ENCODE data around the gene SCRT2. TPM values are rescaled to one million over a fixed set of nuclear protein-coding genes. Genes with fewer than 3 reads are reported as not detected.

Gene SCRT2
- total RNA-seq, 1 donor from 2014 or later: not detected

DNA sequence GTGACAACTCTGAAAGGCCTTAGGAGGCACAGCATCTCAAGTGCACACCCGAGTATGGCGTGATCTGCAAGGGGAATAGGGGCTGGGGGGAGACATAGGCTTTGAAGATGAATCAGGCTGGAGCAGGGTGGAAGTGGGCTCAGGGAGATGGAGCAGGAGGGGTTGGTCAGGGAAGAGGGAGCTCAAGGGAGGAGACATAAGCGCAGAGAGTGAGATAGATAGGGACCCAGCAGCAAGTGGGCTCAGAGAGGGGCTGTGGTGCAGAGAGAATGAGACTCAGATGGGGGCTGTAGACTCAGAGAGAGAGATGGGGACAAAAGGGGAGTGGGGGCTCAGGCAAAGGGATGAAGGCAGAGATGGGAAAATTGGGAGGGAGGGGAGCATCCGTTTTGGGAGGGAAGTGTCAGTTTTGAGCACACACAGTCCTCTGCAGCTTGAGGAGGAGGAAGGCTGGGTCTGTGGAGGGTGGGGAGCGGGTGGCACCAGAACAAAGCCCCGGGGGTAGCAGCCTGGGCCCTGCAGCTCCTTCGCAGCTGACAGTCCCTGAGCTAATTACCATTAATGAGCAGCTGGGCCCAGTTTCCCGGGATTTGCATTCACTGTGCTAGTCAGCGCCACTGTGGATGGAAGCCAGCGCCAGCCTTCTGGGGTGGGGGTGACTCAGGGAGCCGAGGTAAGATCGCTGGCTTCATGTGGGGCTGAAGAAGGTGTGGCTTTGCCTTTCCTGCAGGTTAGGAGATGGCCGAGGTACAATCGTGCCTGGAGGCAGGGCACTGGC lies 41.3 kb downstream of the SCRT2 start:
- no peak for DNase-seq

DNA sequence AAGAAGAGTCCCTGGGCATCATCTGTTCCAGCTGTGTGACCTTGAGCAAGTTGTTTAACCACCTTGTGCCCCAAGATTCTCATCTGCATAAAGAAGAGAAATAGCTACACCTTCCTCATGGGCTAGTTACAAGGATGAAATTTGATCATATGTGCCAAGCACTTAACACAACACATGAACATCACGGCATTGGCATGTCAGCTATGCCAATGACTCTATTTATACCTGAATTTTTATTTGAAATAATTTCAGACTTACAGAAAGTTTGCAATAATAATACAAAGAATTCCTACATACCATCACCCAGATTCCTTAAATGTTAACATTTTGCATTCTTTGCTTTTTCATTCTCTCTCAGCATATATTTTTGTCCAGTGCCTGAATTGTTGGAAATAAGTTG lies 44.5 kb downstream of the SCRT2 start:
- no peak for DNase-seq

DNA sequence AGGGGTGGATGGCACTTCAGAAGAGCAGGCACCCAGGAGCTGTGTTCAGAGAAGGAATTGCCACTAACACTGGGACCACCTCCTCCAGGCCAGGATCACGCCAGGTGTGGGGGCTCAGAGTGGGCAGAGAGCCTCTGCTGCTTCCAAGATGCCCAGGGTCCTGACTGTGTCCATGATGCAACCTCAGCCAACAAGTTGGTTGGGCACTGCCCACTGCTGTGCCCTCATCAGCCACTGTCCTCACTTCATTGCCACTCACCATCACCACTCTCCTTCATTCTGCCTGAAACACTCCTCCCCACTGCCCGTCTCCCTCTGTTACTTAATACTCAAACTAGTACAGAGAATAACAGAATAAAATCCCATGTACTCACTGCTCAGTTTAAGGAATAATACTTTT lies 49.0 kb downstream of the SCRT2 start:
- no peak for DNase-seq

DNA sequence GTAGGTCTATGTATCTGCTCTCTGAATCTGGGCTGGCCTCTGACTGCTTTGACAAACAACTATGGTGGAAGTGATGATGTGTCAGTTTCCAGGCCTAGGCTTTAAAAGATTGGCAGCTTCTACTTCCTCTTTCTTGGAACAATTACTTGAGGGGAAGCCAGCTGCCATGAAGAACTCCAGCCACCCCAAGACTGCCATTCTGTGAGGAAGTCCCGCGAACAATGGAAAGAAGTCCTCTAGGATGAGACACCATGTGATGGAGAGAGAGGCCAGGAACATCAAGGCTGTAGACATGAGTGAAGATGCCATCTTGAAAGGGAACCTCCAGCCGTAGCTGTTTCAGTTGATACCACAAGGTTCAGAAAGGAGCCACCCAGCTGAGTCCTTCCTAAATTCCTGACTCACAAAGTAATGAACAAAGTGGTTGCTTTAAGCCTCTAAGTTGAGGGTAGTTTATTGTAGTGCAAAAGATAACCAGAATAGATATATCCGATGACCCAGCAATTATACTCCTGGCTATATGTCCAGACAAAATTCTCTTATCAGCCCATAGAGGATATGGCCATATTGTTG lies 50.2 kb downstream of the SCRT2 start:
- DNase-seq: no peak

DNA sequence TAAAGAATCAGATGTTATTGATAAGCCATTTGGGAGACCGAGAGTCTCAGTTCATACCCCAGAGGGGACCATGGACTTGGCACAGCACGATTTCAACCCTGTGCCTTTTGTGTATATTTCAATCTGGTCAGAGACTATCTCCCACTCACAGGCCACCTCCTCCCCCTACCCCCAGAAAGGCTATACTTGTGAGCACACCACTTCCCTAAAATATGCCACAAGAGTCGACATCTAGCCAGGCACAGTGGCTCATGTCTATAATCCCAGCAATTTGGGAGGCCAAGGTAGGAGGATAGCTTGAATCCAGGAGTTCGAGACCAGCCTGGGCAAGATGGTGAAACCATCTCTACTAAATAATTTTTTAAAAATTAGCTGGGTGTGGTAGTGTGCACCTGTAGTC lies 51.9 kb downstream of the SCRT2 start:
- DNase-seq: no peak

DNA sequence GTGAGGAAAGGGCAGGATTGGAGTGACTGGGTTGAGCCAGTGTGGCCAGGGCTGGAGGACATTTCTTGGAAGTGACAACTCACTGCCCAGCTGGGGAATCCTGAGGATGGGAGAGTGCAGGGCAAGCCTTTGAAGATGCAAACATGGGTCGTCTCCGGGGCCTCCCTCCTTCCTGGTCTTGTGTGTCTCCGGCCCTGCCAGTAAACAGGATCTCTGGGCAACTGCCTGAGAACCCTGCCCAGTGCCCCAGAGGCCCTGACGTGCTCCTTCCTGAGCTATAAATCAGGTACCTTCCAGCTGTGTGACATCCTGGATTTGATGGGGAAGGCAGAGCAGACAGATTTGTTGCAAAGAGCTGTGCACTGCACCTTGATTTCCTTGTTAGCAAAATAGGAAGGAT lies 52.6 kb downstream of the SCRT2 start:
- no peak for DNase-seq

DNA sequence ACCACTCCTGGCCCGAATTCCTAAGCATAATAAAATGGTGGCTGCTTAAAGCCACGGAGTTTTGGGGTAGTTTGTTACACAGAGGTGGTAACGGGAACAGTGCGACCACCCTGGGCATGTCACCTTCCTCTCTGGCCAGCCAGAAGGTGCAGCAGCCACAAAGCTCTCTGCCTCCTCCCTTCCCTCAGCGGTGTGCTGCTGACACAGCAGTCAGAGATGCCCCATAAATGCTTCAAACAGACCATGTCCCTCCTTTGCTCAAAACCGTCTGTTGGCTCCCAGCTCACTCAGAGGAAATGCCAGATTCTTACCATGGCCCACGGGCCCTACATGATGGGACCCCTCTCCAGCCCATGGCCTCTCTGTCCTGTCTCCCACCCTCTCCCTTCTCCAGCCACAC lies 53.4 kb downstream of the SCRT2 start:
- DNase-seq: no peak

DNA sequence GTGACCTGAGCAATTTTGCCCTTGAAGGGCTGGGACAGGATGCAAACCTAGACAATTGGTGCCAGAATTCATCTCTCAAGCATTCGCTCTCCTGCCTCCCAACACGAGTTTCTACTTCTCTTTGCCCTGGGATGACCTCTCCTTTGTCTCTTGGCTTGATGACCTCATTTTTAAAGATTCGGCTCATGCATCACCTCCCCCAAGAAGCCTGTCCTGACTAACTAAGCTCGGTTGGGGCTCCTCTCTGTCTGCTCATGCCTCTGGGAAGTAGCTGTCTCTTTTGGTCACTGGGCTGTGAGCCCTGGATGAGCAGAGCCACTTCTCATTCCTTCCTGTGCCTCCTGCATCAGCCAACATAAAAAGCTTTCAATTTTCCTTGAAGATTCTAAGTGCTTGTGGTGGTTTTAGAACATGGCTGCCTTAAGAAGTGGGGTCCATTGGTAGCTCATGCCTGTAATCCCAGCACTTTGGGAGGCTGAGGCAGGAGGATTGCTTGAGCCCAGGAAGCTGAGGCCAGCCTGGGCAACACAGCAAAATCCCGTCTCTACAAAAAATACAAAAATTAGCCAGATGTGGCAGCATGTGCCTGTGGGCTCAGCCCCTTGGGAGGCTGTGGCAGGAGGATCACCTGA lies 54.4 kb downstream of the SCRT2 start:
- DNase-seq: no peak

DNA sequence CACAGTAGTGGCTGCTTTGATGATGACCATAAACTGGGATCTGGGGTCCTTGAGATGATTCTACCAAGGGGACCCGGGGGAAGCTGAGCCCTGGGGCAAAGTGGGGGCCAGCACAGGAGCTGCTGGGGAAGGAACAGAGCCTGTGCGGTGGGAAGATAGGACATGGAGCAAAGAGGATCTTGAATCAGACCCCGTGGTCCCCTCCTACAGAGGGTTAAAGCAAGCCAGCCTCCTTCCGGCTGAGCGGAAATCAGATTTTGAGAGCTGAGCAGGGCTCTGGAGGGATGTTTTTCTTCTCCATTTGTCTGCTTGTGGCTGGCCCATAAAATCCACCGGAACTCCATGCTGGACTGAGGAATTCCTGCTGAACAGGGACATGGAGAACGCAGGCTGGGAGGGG lies 55.4 kb downstream of the SCRT2 start:
- DNase-seq: no peak

DNA sequence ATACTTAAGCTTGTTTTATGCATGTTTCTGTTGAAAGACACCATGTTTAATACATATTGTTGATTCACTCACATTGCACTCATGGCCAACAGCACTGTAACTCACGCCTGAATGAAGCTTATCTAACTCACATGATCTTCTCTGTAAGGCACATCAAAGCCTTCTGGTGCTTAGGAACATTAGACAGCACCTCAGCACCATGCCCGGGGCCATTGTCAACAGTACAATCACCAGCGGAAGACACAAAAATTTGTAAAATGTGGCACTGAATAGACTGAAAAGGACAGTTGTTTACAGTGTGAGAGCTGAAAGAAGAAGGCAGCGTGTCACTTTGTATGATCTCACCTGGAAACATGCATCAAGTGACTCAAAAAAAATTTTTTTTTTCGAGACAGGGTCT lies 56.6 kb downstream of the SCRT2 start:
- no peak for DNase-seq

DNA sequence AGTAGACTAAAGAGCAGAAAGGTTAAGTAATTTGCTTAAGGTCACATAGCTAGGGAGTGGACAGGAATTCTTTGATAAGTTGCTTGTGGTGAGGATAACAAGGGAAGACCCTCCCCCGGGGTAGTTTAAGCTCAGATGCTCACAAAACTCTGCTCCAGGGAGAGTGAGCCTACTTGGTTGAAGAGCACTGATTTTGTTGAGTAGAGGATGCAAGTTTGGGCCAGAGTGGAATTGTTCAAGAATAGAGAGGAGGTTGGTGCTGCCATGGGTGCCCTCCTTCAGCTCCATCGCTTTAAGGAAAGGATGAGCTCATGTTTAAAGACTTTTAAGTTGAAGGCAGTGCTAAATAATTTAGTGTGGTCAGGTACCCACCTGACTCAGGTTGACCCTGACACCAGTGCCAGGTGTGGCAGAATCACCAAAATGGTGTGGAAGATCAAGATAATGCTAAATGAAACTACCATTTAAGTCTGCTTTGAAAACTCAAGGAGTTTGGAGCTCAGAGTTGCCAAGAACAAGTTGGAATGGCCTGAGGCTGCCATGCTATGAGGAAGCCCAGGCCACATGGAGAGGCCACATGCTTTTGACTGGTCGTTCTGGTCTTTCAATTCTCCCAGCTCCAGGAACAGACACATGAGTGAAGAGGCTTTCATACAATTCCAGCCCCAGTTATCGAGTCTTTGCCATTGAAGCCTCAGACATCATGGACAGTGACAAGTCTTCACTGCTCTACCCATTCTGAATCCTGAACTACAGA lies 57.5 kb downstream of the SCRT2 start:
- no peak for DNase-seq

DNA sequence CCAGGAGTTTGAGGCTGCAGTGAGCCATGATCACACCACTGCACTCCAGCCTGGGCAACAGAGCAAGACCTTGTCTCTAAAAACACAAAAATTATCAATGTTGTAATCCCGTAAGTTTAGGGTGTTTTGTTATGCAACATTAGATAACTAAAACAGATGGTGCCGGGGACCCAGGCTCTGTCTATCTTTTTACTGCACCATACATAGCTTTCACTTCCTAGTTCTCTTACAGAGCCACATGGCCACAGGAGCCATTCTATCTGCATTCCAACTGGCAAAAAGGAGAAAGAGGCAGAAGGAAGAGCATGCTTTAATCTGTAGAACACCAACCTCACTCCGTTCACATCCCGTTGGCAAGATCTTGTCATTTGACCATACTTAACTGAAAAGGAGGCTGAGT lies 60.1 kb downstream of the SCRT2 start:
- no peak for DNase-seq

DNA sequence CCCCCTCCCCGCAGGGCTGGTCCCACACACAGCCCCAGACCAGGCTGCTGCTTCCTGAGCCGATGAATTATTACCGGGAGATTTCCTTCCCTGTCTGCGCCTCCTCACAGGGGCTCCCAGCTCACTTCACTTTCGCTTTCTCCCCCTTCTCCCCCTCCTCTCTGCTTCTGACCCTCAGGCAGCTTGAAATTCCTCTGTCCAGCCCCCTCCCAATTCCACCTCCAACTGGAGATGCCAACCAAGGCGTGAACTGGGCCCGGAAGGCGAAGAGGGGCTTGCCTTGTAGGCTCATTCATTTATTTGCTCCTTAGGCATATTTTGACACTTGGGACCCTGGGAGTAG lies 63.8 kb downstream of the SCRT2 start:
- no peak for DNase-seq

Other genes with a start within 250 kb of the SCRT2 start
- 22.9 TPM for gene TBC1D20, start 213.3 kb downstream of the SCRT2 start, total RNA-seq
- 123 TPM for gene CSNK2A1, start 132.0 kb downstream of the SCRT2 start, total RNA-seq
- 0.49 TPM for gene TCF15, start 65.5 kb downstream of the SCRT2 start, total RNA-seq
- 6.2 TPM for gene SRXN1, start 22.6 kb downstream of the SCRT2 start, total RNA-seq
- gene SLC52A3, start 92.7 kb upstream of the SCRT2 start, total RNA-seq: 1.5 TPM
- gene FAM110A, start 157.9 kb upstream of the SCRT2 start, total RNA-seq: 5.0 TPM
- 0.10 TPM for gene ANGPT4, start 240.5 kb upstream of the SCRT2 start, total RNA-seq

All from skin of body (tissue), 2 donors.